SJSA1 (cell line): ENCODE results near the gene C1R. TPM values are rescaled to one million over a fixed set of nuclear protein-coding genes. Genes with fewer than 3 reads are reported as not detected.

Experiments
- DNase-seq, 2 experiments: peaks; one replicate each; pipeline ENCODE4 v3.0.0-alpha.2; 2015 to 2020; ENCODE audit warnings: low spot score in 2 of 2, low read depth in 1 of 2
- H3K27ac ChIP-seq: fragments of 250-450 bp; sonication (Bioruptor Pico); 2 replicates; pipeline ENCODE4 v1.5.1; 2020; ENCODE audit warnings: mild to moderate bottlenecking, moderate library complexity
- H3K27me3 ChIP-seq: fragments of 250-450 bp; sonication (Bioruptor Pico); replicated peaks from 2 replicates; pipeline ENCODE4 v1.5.1; 2020; ENCODE audit warnings: mild to moderate bottlenecking, moderate library complexity
- H3K36me3 ChIP-seq: fragments of 250-450 bp; sonication (Bioruptor Pico); 2 replicates; pipeline ENCODE4 v1.5.1; 2020; ENCODE audit warnings: mild to moderate bottlenecking
- H3K4me1 ChIP-seq: fragments of 250-450 bp; sonication (Bioruptor Pico); replicated peaks from 2 replicates; pipeline ENCODE4 v1.6.1; 2021; ENCODE audit warnings: mild to moderate bottlenecking
- H3K4me3 ChIP-seq: fragments of 250-450 bp; sonication (Bioruptor Pico); 2 replicates; pipeline ENCODE4 v1.5.1; 2020; ENCODE audit warnings: mild to moderate bottlenecking
- H3K9me3 ChIP-seq: fragments of 250-450 bp; sonication (Bioruptor Pico); replicated peaks from 2 replicates; pipeline ENCODE4 v1.5.1; 2020; ENCODE audit warnings: mild to moderate bottlenecking
- total RNA-seq: library from RNA; depleted of rRNA; stranded (reverse); fragments of >200 nt; shearing (Covaris generic); gene quantifications from 2 replicates; pipeline ENCODE4 v1.2.3, GENCODE V29; 2014

The C1R gene
- total RNA-seq, 1 experiment from 2014 or later: 45.7 TPM

DNA sequence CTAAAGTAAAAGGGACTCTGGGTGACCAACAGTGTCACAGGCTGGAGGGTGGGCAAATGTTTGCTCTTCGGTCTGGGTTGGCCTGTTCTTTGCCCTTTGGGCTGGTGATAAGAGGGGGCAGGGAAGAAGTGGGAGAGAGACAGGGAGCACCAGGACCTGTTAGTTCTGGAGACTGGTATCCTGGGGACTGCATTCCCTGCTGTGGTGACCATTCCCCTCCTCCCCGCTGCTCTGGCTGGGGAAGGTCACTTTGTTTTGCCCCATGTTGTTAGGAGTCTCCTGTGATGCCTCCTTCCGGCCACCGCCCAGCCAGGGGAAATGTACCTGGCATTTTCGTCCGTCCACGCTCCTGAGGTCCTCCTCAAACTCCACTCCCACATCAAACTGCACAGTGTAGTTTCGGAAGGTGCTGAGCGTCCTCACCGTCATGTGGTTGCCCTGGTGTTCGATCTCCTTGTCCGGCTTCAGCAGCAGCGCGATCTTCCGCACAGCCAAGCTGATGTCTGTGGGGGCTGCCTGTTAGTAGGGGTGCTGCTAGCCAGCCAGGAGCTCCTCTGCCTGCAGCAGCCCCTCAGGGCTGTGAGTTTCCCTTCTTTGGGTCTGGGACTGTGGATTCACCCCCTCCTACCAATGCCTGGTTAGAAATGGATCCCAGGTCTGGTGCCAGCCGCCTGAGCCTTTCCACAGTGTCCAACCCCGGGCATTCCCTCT lies 35.8 kb upstream of the C1R start:
- Histone ChIP-seq H3K27ac (no peak overlapping the region), H3K4me1 (peaks cover 13% of the 10 kb centered on the region), H3K27me3 (peaks cover 44% of the 10 kb centered on the region), H3K4me3 (no peak overlapping the region), H3K36me3 (no peaks in the 10 kb centered on the region), H3K9me3 (no peaks in the 10 kb centered on the region)
- no peak for DNase-seq

DNA sequence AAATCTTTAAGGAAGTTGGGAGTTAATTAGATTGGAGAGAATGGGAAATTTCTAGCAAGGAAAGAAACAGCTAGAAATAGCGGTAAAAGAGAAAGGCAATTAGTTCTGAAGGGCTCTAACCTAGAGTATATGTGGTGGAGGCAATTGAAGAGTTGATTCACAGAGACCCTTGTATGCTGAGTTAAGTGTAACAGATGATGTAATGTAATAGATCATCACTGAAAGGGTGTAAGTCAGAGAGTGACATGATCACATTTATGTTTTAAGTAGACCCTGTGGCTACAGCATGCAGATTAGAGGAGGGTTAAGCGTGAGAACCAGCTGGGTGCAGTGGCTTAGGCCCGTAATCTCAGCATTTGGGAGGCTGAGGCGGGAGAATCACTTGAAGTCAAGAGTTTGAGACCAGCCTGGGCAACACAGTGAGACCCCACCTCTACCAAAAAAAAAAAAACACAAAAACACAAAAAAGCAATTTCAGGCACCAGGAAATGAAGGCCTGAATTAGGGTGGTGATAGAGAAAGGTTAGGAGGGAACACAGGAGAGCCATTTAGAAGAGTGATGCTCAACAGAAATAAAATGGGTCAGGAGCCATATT lies 33.5 kb upstream of the C1R start:
- H3K9me3 ChIP-seq: no peaks in the 10 kb centered on the region
- no peak for DNase-seq
- H3K4me1 ChIP-seq: peaks cover 9% of the 10 kb centered on the region
- peaks cover 33% of the 10 kb centered on the region for H3K27me3 ChIP-seq
- no peak overlapping the region for H3K4me3 ChIP-seq
- H3K27ac ChIP-seq: no peak overlapping the region
- no peaks in the 10 kb centered on the region for H3K36me3 ChIP-seq

- Histone ChIP-seq H3K27ac (no peak overlapping the region), H3K4me3 (no peak overlapping the region), H3K9me3 (no peaks in the 10 kb centered on the region), H3K4me1 (no peaks in the 10 kb centered on the region), H3K27me3 (peaks cover 17% of the 10 kb centered on the region), H3K36me3 (no peaks in the 10 kb centered on the region)
- no peak for DNase-seq
Measured at GRCh38 chr12:7123806-7124522, 31.7 kb upstream of the C1R start.

- H3K27me3 ChIP-seq: peaks cover 12% of the 10 kb centered on the region
- DNase-seq: no peak
- no peaks in the 10 kb centered on the region for H3K9me3 ChIP-seq
- no peaks in the 10 kb centered on the region for H3K4me1 ChIP-seq
- no peak overlapping the region for H3K27ac ChIP-seq
- no peak overlapping the region for H3K4me3 ChIP-seq
- H3K36me3 ChIP-seq: no peaks in the 10 kb centered on the region
Measured at GRCh38 chr12:7122811-7123769, 30.8 kb upstream of the C1R start.

- H3K36me3 ChIP-seq: no peaks in the 10 kb centered on the region
- no peaks in the 10 kb centered on the region for H3K9me3 ChIP-seq
- no peak overlapping the region for H3K27ac ChIP-seq
- H3K27me3 ChIP-seq: peaks cover 12% of the 10 kb centered on the region
- no peaks in the 10 kb centered on the region for H3K4me1 ChIP-seq
- H3K4me3 ChIP-seq: no peak overlapping the region
- DNase-seq: no peak
Measured at GRCh38 chr12:7121324-7121723, 29.1 kb upstream of the C1R start.

GRCh38 chr12:7120166-7120565 lies 27.9 kb upstream of the C1R start:
- H3K36me3 ChIP-seq: no peaks in the 10 kb centered on the region
- H3K4me1 ChIP-seq: no peaks in the 10 kb centered on the region
- DNase-seq: no peak
- no peak overlapping the region for H3K27ac ChIP-seq
- H3K9me3 ChIP-seq: no peaks in the 10 kb centered on the region
- no peak overlapping the region for H3K4me3 ChIP-seq
- 0 out of 2 replicates have a peak, but pooled peaks cover 8% of the 10 kb centered on the region for H3K27me3 ChIP-seq

DNA sequence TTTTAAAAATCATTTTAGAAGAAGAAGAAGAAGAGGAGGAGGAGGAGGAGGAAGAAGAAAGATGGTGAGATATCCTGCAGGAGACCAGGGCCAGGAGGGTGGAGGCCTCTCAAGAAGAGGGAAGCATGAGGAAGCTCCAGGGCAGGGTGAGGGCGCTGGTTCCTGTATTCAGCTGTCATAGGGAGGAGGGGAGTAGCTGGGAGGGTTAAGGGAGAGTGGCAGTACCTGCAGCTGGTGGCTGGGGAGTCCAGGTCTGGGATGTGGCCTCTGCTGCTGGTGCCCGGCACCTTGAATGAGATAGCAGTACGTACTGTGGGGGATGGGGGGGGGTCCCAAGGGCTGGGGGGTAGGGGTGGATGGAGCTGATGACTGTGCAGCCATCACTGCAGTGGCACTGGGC lies 26.6 kb upstream of the C1R start:
- H3K4me1 ChIP-seq: no peaks in the 10 kb centered on the region
- H3K27ac ChIP-seq: no peak overlapping the region
- no peaks in the 10 kb centered on the region for H3K36me3 ChIP-seq

GRCh38 chr12:7117670-7118069 lies 25.4 kb upstream of the C1R start:
- Histone ChIP-seq H3K4me1 (no peaks in the 10 kb centered on the region), H3K27me3 (no peaks in the 10 kb centered on the region), H3K4me3 (no peak overlapping the region), H3K27ac (no peak overlapping the region), H3K36me3 (no peaks in the 10 kb centered on the region), H3K9me3 (no peaks in the 10 kb centered on the region)
- DNase-seq: no peak

More for the DNA sequence above, 26.6 kb upstream of the C1R start:
- Histone ChIP-seq H3K4me3 (no peak overlapping the region), H3K9me3 (no peaks in the 10 kb centered on the region), H3K27me3 (no peaks in the 10 kb centered on the region)
- DNase-seq: no peak

- Histone ChIP-seq H3K27me3 (no peaks in the 10 kb centered on the region), H3K27ac (no peak overlapping the region)
Measured at GRCh38 chr12:7116916-7117315, 24.7 kb upstream of the C1R start.

GRCh38 chr12:7116196-7116595 lies 24.0 kb upstream of the C1R start:
- H3K27me3 ChIP-seq: no peaks in the 10 kb centered on the region
- no peak for DNase-seq
- H3K4me1 ChIP-seq: no peaks in the 10 kb centered on the region
- no peak overlapping the region for H3K27ac ChIP-seq
- no peaks in the 10 kb centered on the region for H3K36me3 ChIP-seq
- no peaks in the 10 kb centered on the region for H3K9me3 ChIP-seq
- no peak overlapping the region for H3K4me3 ChIP-seq

More at GRCh38 chr12:7116916-7117315, 24.7 kb upstream of the C1R start:
- Histone ChIP-seq H3K36me3 (no peaks in the 10 kb centered on the region), H3K4me3 (no peak overlapping the region), H3K9me3 (no peaks in the 10 kb centered on the region), H3K4me1 (no peaks in the 10 kb centered on the region)
- no peak for DNase-seq

DNA sequence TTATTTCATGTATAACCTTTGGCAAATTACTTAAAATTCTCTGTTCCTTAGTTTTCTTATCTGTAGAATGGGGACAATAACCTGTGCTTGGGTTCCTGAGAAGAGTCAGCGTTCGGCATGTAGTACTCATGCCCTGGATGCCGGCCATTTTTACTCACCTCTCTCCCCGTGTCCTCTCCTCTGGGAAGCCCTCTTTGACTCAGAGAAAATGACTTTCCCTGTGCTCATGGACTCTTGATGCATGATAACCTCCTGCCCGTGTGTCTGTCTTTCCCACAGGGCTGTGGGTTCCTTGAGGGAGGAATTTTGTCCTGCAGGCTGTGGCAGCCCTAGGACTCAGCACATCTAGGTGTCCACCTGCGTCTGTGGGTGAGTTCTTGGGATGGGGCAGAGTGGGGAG lies 22.6 kb upstream of the C1R start:
- no peaks in the 10 kb centered on the region for H3K36me3 ChIP-seq
- DNase-seq: no peak
- no peaks in the 10 kb centered on the region for H3K27me3 ChIP-seq
- H3K4me3 ChIP-seq: no peak overlapping the region
- no peak overlapping the region for H3K27ac ChIP-seq
- H3K9me3 ChIP-seq: no peaks in the 10 kb centered on the region
- no peaks in the 10 kb centered on the region for H3K4me1 ChIP-seq

DNA sequence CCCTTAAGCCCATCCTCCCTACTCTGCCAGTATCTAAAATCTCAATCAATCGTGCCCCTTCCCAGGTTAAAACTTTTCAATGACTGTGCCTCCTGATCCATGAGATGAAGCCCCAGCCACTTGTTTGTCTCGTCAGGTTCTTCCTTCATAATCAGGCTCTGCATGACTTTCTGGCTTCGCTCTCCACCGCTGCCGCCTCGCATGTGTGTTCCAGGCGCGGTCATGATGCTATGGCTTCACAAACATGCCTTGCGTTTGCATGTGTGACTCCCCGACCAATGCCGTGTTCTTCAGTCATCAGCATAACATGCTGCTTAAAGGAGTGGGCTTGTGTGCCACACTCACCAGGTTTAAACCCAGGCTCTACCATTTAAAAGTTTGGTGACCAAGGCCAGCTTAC lies 21.8 kb upstream of the C1R start:
- H3K4me1 ChIP-seq: no peaks in the 10 kb centered on the region; the same call in 1 of the 2 replicates
- no peaks in the 10 kb centered on the region for H3K9me3 ChIP-seq
- no peaks in the 10 kb centered on the region for H3K36me3 ChIP-seq
- no peak overlapping the region for H3K4me3 ChIP-seq
- no peak for DNase-seq
- no peaks in the 10 kb centered on the region for H3K27me3 ChIP-seq
- no peak overlapping the region for H3K27ac ChIP-seq

DNA sequence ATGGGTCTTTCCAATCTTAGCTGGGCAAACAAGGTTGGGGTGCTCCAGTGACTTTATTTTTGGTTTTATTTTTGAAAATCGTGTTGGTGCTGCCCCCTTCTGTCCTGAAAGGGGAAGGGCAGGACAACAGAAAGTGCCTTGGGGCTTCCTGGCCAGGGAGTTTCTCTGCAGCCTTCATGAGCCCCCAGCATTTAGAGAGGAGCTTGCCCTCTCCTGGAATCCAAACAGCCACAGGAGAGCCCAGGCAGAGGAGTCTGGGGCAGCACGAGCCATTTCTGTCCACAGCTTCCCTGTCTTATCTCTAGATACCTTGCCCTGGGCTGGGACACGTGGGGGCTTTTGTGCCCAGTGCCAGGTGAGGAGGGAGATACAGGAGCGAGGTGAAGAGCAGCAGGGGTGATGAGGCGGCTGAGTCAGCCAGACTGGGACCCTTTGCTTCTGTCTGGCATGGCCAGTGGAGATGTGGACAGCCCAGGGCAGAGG lies 21.2 kb upstream of the C1R start:
- H3K36me3 ChIP-seq: no peaks in the 10 kb centered on the region
- peak in 1 of 2 experiments; percentile 51 for DNase-seq
- no peak overlapping the region for H3K27ac ChIP-seq
- H3K9me3 ChIP-seq: no peaks in the 10 kb centered on the region
- H3K4me3 ChIP-seq: no peak overlapping the region
- no peaks in the 10 kb centered on the region for H3K27me3 ChIP-seq
- H3K4me1 ChIP-seq: peaks cover 3% of the 10 kb centered on the region
